ENCODE measurements around the gene HILPDA. TPM values are rescaled to one million over a fixed set of nuclear protein-coding genes. Genes with fewer than 3 reads are reported as not detected.

Gene HILPDA
- total RNA-seq, 5 donors from 2014 or later (not counting 1 experiment from before 2014, with no cell fraction given) = 2.0 to 4.8 (median 3.3) TPM

- Histone ChIP-seq H3K4me1 (ENCODE audit: control insufficient read depth in 1 of 2, extremely low read depth in 1 of 2, insufficient read depth in 2 of 2, low read length in 2 of 2) (no peaks in the 10 kb centered on the region), H3K9me3 (no peaks in the 10 kb centered on the region), H3K27ac (ENCODE audit: low read length) (no peak overlapping the region), H3K27me3 (replicated peaks in 1 of 2; ENCODE audit: control insufficient read depth in 2 of 2, extremely low read depth in 1 of 2, insufficient read depth in 2 of 2, low read length in 1 of 2) (peaks cover 0 to 5% of the 10 kb centered on the region in 2 experiments), H3K36me3 (ENCODE audit: control insufficient read depth in 2 of 2, extremely low read depth in 1 of 2, insufficient read depth in 1 of 2, low read length in 1 of 2) (no peaks in the 10 kb centered on the region), H3K4me3 (ENCODE audit: control insufficient read depth in 1 of 2, extremely low read depth in 1 of 2, low read length in 1 of 2) (no peak overlapping the region)
- Mint-ChIP-seq H3K27me3 (no peaks in the 10 kb centered on the region), H3K36me3 (no peaks in the 10 kb centered on the region), H3K4me1 (no peaks in the 10 kb centered on the region), H3K4me3 (no peak overlapping the region), H3K9me3 (no peaks in the 10 kb centered on the region), H3K27ac (no peak overlapping the region)
- ATAC-seq (replicated peaks in 1 of 4) (no peak), DNase-seq (no peak)
- WGBS (ENCODE audit: insufficient coverage) = no CpG with 5 or more reads among the region's 3 CpGs
- ChIA-PET CTCF (interaction anchor here in 1 of 2 donors (1.1 kb wide), 1 partner anchor 42 kb away, joined by 3 read pairs; no protein-coding TSS in a partner anchor), POLR2A (no interaction called here)
Observed at GRCh38 chr7:128442356-128442755, 13.3 kb upstream of the HILPDA start.

- WGBS (ENCODE audit: insufficient coverage) = 75% methylated on average over 3 of the region's 7 CpGs
- Mint-ChIP-seq H3K27ac (no peak overlapping the region), H3K4me1 (no peaks in the 10 kb centered on the region), H3K9me3 (no peaks in the 10 kb centered on the region), H3K36me3 (no peaks in the 10 kb centered on the region), H3K27me3 (no peaks in the 10 kb centered on the region), H3K4me3 (no peak overlapping the region)
- CTCF ChIA-PET = interaction anchor here in 1 of 2 donors (1.6 kb wide), 2 partner anchors 15 to 17 kb away, joined by 4 to 5 read pairs; no protein-coding TSS in a partner anchor
- H3K9me3 ChIP-seq = no peaks in the 10 kb centered on the region
- POLR2A ChIA-PET = no interaction called here
- H3K4me3 ChIP-seq (ENCODE audit: control insufficient read depth in 1 of 2, extremely low read depth in 1 of 2, low read length in 1 of 2) = no peak overlapping the region
- H3K27ac ChIP-seq (ENCODE audit: low read length) = no peak overlapping the region
- no peaks in the 10 kb centered on the region for H3K27me3 ChIP-seq (replicated peaks in 1 of 2; ENCODE audit: control insufficient read depth in 2 of 2, extremely low read depth in 1 of 2, insufficient read depth in 2 of 2, low read length in 1 of 2)
- no peaks in the 10 kb centered on the region for H3K36me3 ChIP-seq (ENCODE audit: control insufficient read depth in 2 of 2, extremely low read depth in 1 of 2, insufficient read depth in 1 of 2, low read length in 1 of 2)
- no peaks in the 10 kb centered on the region for H3K4me1 ChIP-seq (ENCODE audit: control insufficient read depth in 1 of 2, extremely low read depth in 1 of 2, insufficient read depth in 2 of 2, low read length in 2 of 2)
- ATAC-seq (replicated peaks in 1 of 4) (peak in 2 of 4 experiments; percentile 23 to 26), DNase-seq (no peak)
Observed at GRCh38 chr7:128443831-128444600, 11.7 kb upstream of the HILPDA start.

- no peaks in the 10 kb centered on the region for H3K27me3 ChIP-seq (replicated peaks in 1 of 2; ENCODE audit: control insufficient read depth in 2 of 2, extremely low read depth in 1 of 2, insufficient read depth in 2 of 2, low read length in 1 of 2)
- POLR2A ChIA-PET = no interaction called here
- H3K4me1 ChIP-seq (ENCODE audit: control insufficient read depth in 1 of 2, extremely low read depth in 1 of 2, insufficient read depth in 2 of 2, low read length in 2 of 2) = no peaks in the 10 kb centered on the region
- Mint-ChIP-seq H3K27me3 (no peaks in the 10 kb centered on the region), H3K4me3 (no peak overlapping the region), H3K36me3 (no peaks in the 10 kb centered on the region), H3K4me1 (no peaks in the 10 kb centered on the region), H3K27ac (no peak overlapping the region), H3K9me3 (no peaks in the 10 kb centered on the region)
- WGBS (ENCODE audit: insufficient coverage) = 57% methylated on average over 3 of the region's 5 CpGs
- H3K27ac ChIP-seq (ENCODE audit: low read length) = no peak overlapping the region
- no peak overlapping the region for H3K4me3 ChIP-seq (ENCODE audit: control insufficient read depth in 1 of 2, extremely low read depth in 1 of 2, low read length in 1 of 2)
- CTCF ChIA-PET = no interaction called here
- ATAC-seq (replicated peaks in 1 of 4) (no peak), DNase-seq (no peak)
- H3K36me3 ChIP-seq (ENCODE audit: control insufficient read depth in 2 of 2, extremely low read depth in 1 of 2, insufficient read depth in 1 of 2, low read length in 1 of 2) = no peaks in the 10 kb centered on the region
- H3K9me3 ChIP-seq = no peaks in the 10 kb centered on the region
Observed at GRCh38 chr7:128446306-128446705, 9.4 kb upstream of the HILPDA start.

GRCh38 chr7:128447941-128448564, 7.6 kb upstream of the HILPDA start:
- Histone ChIP-seq H3K27me3 (replicated peaks in 1 of 2; ENCODE audit: control insufficient read depth in 2 of 2, extremely low read depth in 1 of 2, insufficient read depth in 2 of 2, low read length in 1 of 2) (no peaks in the 10 kb centered on the region), H3K4me3 (ENCODE audit: control insufficient read depth in 1 of 2, extremely low read depth in 1 of 2, low read length in 1 of 2) (no peak overlapping the region), H3K9me3 (no peaks in the 10 kb centered on the region), H3K36me3 (ENCODE audit: control insufficient read depth in 2 of 2, extremely low read depth in 1 of 2, insufficient read depth in 1 of 2, low read length in 1 of 2) (no peaks in the 10 kb centered on the region), H3K27ac (ENCODE audit: low read length) (no peak overlapping the region), H3K4me1 (ENCODE audit: control insufficient read depth in 1 of 2, extremely low read depth in 1 of 2, insufficient read depth in 2 of 2, low read length in 2 of 2) (no peaks in the 10 kb centered on the region)
- WGBS (ENCODE audit: insufficient coverage) = no CpG with 5 or more reads among the region's 4 CpGs
- ATAC-seq (replicated peaks in 1 of 4) (no peak), DNase-seq (no peak)
- Mint-ChIP-seq H3K9me3 (no peaks in the 10 kb centered on the region), H3K4me1 (no peaks in the 10 kb centered on the region), H3K36me3 (no peaks in the 10 kb centered on the region), H3K4me3 (no peak overlapping the region), H3K27ac (no peak overlapping the region), H3K27me3 (no peaks in the 10 kb centered on the region)
- POLR2A ChIA-PET = no interaction called here
- CTCF ChIA-PET = no interaction called here

GRCh38 chr7:128448751-128449302, 6.9 kb upstream of the HILPDA start:
- Mint-ChIP-seq H3K4me1 (no peaks in the 10 kb centered on the region), H3K27me3 (no peaks in the 10 kb centered on the region), H3K4me3 (no peak overlapping the region), H3K27ac (no peak overlapping the region), H3K36me3 (no peaks in the 10 kb centered on the region), H3K9me3 (no peaks in the 10 kb centered on the region)
- no peak for DNase-seq
- no peak for ATAC-seq (replicated peaks in 1 of 4)
- ChIA-PET CTCF (interaction anchor here (0.7 to 1.3 kb wide), 2 partner anchors 20 to 22 kb away, joined by 4 to 5 read pairs; no protein-coding TSS in a partner anchor), POLR2A (no interaction called here)
- H3K36me3 ChIP-seq (ENCODE audit: control insufficient read depth in 2 of 2, extremely low read depth in 1 of 2, insufficient read depth in 1 of 2, low read length in 1 of 2) = no peaks in the 10 kb centered on the region
- WGBS (ENCODE audit: insufficient coverage) = no CpG with 5 or more reads among the region's 6 CpGs
- no peaks in the 10 kb centered on the region for H3K9me3 ChIP-seq
- H3K27ac ChIP-seq (ENCODE audit: low read length) = no peak overlapping the region
- no peak overlapping the region for H3K4me3 ChIP-seq (ENCODE audit: control insufficient read depth in 1 of 2, extremely low read depth in 1 of 2, low read length in 1 of 2)
- no peaks in the 10 kb centered on the region for H3K27me3 ChIP-seq (replicated peaks in 1 of 2; ENCODE audit: control insufficient read depth in 2 of 2, extremely low read depth in 1 of 2, insufficient read depth in 2 of 2, low read length in 1 of 2)
- H3K4me1 ChIP-seq (ENCODE audit: control insufficient read depth in 1 of 2, extremely low read depth in 1 of 2, insufficient read depth in 2 of 2, low read length in 2 of 2) = no peaks in the 10 kb centered on the region

GRCh38 chr7:128450409-128450808, 5.3 kb upstream of the HILPDA start:
- no peak for DNase-seq
- WGBS (ENCODE audit: insufficient coverage) = 80% methylated on average over 1 of the region's 4 CpGs
- H3K4me1 ChIP-seq (ENCODE audit: control insufficient read depth in 1 of 2, extremely low read depth in 1 of 2, insufficient read depth in 2 of 2, low read length in 2 of 2) = peaks cover 0 to 6% of the 10 kb centered on the region in 2 experiments
- no peaks in the 10 kb centered on the region for H3K36me3 ChIP-seq (ENCODE audit: control insufficient read depth in 2 of 2, extremely low read depth in 1 of 2, insufficient read depth in 1 of 2, low read length in 1 of 2)
- no peaks in the 10 kb centered on the region for H3K9me3 Mint-ChIP-seq
- H3K27ac ChIP-seq (ENCODE audit: low read length) = no peak overlapping the region
- no peaks in the 10 kb centered on the region for H3K9me3 ChIP-seq
- H3K4me3 ChIP-seq (ENCODE audit: control insufficient read depth in 1 of 2, extremely low read depth in 1 of 2, low read length in 1 of 2) = no peak overlapping the region
- peaks cover 4 to 6% (median 6%) of the 10 kb centered on the region in 3 donors for H3K4me1 Mint-ChIP-seq
- no peak for ATAC-seq (replicated peaks in 1 of 4)
- H3K27ac Mint-ChIP-seq = no peak overlapping the region
- ChIA-PET POLR2A (no interaction called here), CTCF (no interaction called here)
- H3K4me3 Mint-ChIP-seq = no peak overlapping the region
- H3K36me3 Mint-ChIP-seq = no peaks in the 10 kb centered on the region
- no peaks in the 10 kb centered on the region for H3K27me3 Mint-ChIP-seq
- peaks cover 0 to 8% of the 10 kb centered on the region in 2 experiments for H3K27me3 ChIP-seq (replicated peaks in 1 of 2; ENCODE audit: control insufficient read depth in 2 of 2, extremely low read depth in 1 of 2, insufficient read depth in 2 of 2, low read length in 1 of 2)

Measured in T-cell (primary cell).